ENCODE data around the gene ZNF20. TPM values are rescaled to one million over a fixed set of nuclear protein-coding genes. Genes with fewer than 3 reads are reported as not detected.
A peak's percentile ranks its signal among the peaks of the same experiment; 100 is the strongest.
"Not testable (repeated sequence)": the region's sequence is repeated elsewhere in the genome, so short reads cannot be mapped to it uniquely, and the experiment has no call there.

The ZNF20 gene
- total RNA-seq, 1 donor from 2014 or later = 1.7 TPM

DNA sequence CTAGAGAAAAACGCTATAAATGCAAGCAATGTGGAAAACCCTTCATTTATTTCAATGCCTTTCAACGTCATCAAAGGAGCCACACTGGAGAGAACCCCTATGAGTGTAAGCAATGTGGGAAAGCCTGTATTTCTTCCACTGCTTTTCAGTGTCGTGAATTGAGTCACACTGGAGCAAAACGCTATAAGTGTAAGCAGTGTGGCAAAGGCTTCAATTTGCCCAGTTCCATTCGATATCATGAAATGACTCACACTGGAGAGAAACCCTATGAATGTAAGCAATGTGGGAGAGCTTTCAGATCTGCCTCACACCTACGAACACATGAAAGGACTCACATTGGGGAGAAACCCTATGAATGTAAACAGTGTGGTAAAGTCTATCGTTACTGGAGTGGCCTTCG lies 27.4 kb downstream of the ZNF20 start:
- no peak for ATAC-seq

- no peak for ATAC-seq
These were observed 28.1 kb downstream of the ZNF20 start for GRCh38 chr19:12111943-12112637.

GRCh38 chr19:12111176-12111575 lies 29.0 kb downstream of the ZNF20 start:
- no peak for ATAC-seq

- not testable (repeated sequence) for ATAC-seq
These were observed 36.2 kb downstream of the ZNF20 start for GRCh38 chr19:12103909-12104308.

DNA sequence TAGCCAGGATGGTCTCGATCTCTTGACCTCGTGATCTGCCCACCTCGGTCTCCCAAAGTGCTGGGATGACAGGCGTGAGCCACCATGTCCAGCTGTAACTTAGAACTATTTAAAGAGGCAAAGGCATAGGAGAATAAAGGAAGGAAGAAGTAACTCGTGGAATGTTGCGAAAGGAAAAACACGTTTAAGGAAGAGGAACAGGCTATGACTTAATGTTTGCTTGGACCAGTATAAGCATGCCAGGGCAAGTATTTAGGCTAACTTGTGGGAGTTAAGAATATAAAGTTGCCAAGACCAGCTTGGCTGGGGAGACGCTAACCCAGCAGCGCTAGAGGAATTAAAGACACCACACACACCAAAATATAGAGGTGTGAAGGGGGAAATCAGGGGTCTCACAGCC lies 42.1 kb downstream of the ZNF20 start:
- ATAC-seq = peak; percentile 58

GRCh38 chr19:12095111-12095790 lies 44.9 kb downstream of the ZNF20 start:
- ATAC-seq = no peak

DNA sequence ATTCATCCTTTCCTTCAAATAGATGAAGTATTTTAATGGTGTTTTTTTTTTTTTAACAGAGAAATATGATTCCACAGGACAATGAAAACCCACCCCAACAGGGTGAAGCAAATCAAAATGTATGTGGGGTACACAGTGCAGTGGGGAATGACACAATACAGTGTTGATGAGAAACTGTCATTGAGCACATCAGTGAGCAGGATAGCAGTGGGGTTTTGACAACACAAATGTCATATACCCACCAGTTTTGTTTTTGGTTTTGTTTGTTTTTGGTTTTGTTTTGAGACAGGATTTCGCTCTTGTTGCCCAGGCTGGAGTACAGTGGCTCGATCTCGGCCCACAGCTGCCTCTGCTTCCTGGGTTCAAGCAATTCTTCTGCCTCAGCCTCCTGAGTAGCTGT lies 46.4 kb downstream of the ZNF20 start:
- no peak for ATAC-seq

GRCh38 chr19:12092956-12093355 lies 47.2 kb downstream of the ZNF20 start:
- no peak for ATAC-seq

DNA sequence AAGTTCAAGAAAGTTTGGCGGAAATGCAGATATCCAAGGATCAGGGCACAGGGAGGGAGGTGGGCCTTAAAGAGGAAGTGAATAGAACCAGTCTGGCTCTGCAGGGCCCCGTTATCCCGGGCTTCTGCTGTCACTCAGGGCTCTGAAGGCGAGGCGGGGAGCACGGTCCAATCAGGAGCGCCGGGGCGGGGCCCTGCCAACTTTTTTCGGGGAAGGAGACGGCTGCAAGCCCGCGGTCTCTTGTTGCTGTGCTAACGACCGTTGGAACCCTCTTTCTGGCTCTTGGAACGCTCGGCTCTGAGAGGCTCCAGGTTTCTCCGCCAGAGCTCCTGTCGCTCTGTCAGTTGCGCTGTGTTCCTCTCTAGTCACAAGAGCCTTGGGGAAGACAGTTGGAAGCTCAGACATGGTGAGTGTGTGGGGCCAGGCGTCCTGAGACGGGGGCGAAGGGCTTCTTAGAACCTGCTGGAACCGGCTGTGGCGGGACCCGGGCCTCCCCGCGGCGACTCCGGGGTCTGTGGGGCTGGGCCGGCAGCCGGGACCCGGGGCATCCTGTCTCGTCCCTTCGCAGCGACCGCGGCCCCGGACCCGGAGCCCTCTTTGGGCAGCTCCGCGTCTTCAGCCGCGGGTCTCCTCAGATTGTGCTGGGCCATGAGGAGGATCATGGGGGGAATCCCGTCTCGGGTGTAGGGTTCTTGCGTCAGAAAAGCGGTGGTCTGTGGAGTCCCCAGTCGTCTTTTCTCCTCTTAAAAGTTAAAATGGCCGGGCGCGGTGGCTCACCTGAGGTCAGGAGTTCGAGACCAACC lies 47.9 kb downstream of the ZNF20 start:
- peak; percentile 86 for ATAC-seq

DNA sequence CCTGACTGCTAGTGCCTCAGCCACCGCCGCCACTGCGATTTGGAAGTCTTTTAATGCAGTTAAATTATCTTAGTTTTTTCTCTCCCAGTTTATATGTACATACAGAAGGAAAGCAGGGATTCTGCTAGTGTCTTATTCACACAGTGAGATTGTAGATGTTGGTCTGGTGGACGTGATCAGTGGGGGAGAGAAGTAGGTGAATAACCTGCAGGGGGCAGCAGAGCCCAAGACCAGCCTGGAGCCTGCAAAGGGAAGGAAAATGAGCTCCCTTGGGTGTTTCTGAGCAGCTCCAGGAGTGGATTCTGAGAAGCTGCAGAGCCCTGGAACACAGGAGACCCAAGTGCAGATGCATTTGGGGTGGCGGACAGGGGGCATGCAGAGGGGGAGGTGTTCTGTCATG lies 49.3 kb downstream of the ZNF20 start:
- peak; percentile 75 for ATAC-seq

DNA sequence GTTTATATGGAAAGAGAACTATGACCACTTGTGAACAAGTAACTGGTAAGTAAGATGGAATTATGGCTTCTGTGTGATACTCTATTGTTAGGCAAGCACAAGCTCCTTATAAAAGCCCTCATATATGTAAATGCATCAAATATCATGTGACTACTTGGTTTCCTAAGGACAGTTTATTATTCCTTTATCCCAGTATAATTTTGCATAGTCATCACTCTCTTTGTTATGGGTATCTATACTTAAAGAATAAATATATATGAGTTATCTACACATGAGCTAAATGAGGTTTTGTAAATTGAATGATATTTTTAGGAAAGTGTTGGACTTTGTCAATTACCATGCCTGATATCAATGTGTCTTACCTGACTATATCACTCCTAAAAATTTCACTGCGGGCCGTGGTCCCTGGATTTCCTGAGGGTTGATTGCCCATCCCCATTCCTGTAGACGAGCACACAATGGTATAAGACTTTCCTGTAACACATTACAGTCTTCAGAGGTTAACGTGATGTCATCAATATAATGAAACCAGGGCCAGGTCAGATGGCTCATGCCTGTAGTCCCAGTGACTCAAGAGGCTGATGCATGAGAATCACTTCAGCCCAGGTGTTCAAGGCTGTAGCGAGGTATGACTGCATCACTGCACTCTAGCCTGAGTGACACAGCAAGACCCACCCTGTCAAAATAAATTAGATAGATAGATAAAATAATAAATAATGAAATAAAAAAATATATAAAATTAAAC lies 54.9 kb downstream of the ZNF20 start:
- no peak for ATAC-seq

GRCh38 chr19:12083336-12083735 lies 56.8 kb downstream of the ZNF20 start:
- ATAC-seq = not testable (repeated sequence)

Other genes starting within 250 kb of the ZNF20 start
- 5.9 TPM for gene ZNF700, start 215.2 kb downstream of the ZNF20 start, total RNA-seq
- 0.96 TPM for gene ZNF763, start 175.3 kb downstream of the ZNF20 start, total RNA-seq
- gene ZNF433, start 104.7 kb downstream of the ZNF20 start, total RNA-seq = 4.0 TPM
- 0.20 TPM for gene ZNF878, start 87.4 kb downstream of the ZNF20 start, total RNA-seq
- 5.6 TPM for gene ZNF844, start 75.6 kb downstream of the ZNF20 start, total RNA-seq
- gene ZNF625, start 16.4 kb upstream of the ZNF20 start, total RNA-seq = 1.8 TPM
- 2.0 TPM for gene ZNF136, start 22.7 kb upstream of the ZNF20 start, total RNA-seq
- 9.1 TPM for gene ZNF44, start 154.5 kb upstream of the ZNF20 start, total RNA-seq
- gene ZNF563, start 193.3 kb upstream of the ZNF20 start, total RNA-seq = 1.7 TPM
- gene ZNF442, start 225.3 kb upstream of the ZNF20 start, total RNA-seq = 2.8 TPM